Gastroesophageal sphincter (tissue), 3 donors: ENCODE results near the gene SENP2.

Source experiments
- CTCF ChIP-seq, 4 experiments: fragments of 200-600 bp in 2 of 4; fragments of 450-650 bp in 2 of 4; sonication (generic) in 1 of 4; IDR thresholded peaks; one replicate each; pipeline ENCODE4 v1.5.1; 2017 to 2019; ENCODE audit warnings: antibody characterized with exemption in 4 of 4, mild to moderate bottlenecking in 2 of 4, moderate library complexity in 2 of 4
- POLR2A ChIP-seq, 2 donors: fragments of 450-650 bp; IDR thresholded peaks; one replicate each; pipeline ENCODE4 v1.6.1; 2017; ENCODE audit warnings: antibody characterized with exemption in 2 of 2, mild to moderate bottlenecking in 2 of 2, moderate library complexity in 1 of 2

DNA sequence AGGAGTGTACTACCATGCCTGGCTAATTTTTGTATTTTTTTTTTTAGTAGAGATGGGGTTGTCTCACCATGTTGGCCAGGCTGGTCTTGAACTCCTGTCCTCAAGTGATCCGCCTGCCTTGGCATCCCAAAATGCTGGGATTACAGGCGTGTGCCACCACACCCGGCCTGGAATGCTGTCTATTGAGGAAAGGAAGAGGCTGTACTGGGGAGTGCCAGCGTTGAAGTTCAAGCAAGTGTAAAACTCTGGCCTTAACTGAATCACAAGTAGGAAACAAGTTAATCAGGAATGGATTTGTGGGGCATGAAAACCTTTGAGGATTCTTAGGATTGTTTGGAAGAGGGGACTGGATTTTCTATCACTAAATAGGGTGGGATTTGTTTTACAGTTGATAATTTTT is 1.4 kb upstream of the SENP2 start:
- TF ChIP-seq CTCF (IDR thresholded peaks at IDR 0.05) (no peak), POLR2A (IDR thresholded peaks at IDR 0.05) (no peak)
